WI38 (cell line): ENCODE measurements around the gene PDE3A.

Experiments
- H3K4me3 ChIP-seq: 2 replicates; pipeline ENCODE4 v1.5.1; 2011; ENCODE audit warnings: low read depth, mild to moderate bottlenecking, control low read depth, low read length
- CTCF ChIP-seq: IDR thresholded peaks from 2 replicates; pipeline ENCODE4 v1.5.1; 2012; ENCODE audit warnings: low read depth, mild to moderate bottlenecking, control low read depth, low read length

Gene PDE3A

GRCh38 chr12:20731274-20731673 lies 362.9 kb downstream of the PDE3A start:
- no peak overlapping the region for H3K4me3 ChIP-seq
- no peak for TF ChIP-seq CTCF
